Measurements from ENCODE around the gene YAP1. TPM values are rescaled to one million over a fixed set of nuclear protein-coding genes. Genes with fewer than 3 reads are reported as not detected.
A peak's percentile ranks its signal among the peaks of the same experiment; 100 is the strongest.

Gene YAP1
- total and polyA plus RNA-seq, 4 donors, result 76.0 to 393 (median 146) TPM

GRCh38 chr11:102177974-102178631, 67.9 kb downstream of the YAP1 start:
- no peak overlapping the region for H3K4me3 ChIP-seq (ENCODE audit: low read length in 2 of 2)
- 8 to 17% methylated on average over 4 of the region's 4 CpGs for WGBS, 2 donors
- H3K9me3 ChIP-seq (ENCODE audit: control insufficient read depth, low read length), result no peaks in the 10 kb centered on the region
- peak; percentile 86 for ATAC-seq (ENCODE audit: low FRiP score)
- H3K27ac ChIP-seq (ENCODE audit: low read depth in 1 of 2, low read length in 2 of 2), result peak overlapping the region; percentile 75 to 82
- H3K27me3 ChIP-seq (ENCODE audit: control insufficient read depth in 1 of 2, insufficient read depth in 2 of 2, low read length in 1 of 2), result no peaks in the 10 kb centered on the region
- peaks cover 1 to 2% of the 10 kb centered on the region in 2 donors for H3K4me1 ChIP-seq (ENCODE audit: control insufficient read depth in 1 of 2, insufficient read depth in 2 of 2, low read length in 2 of 2)
- no peak for DNase-seq
- peaks cover 0 to 5% of the 10 kb centered on the region in 2 donors for H3K36me3 ChIP-seq (ENCODE audit: control insufficient read depth in 1 of 2, insufficient read depth in 2 of 2, low read length in 1 of 2)
- intact Hi-C loops (cut with DNase I), result loop anchor here (5.0 kb wide), 2 partner anchors 34 to 36 kb away; no protein-coding TSS in a partner anchor

GRCh38 chr11:102179371-102179770, 69.1 kb downstream of the YAP1 start:
- ATAC-seq (ENCODE audit: low FRiP score) (no peak), DNase-seq (no peak)
- no peak overlapping the region for H3K4me3 ChIP-seq (ENCODE audit: low read length in 2 of 2)
- H3K36me3 ChIP-seq (ENCODE audit: control insufficient read depth in 1 of 2, insufficient read depth in 2 of 2, low read length in 1 of 2), result peaks cover 0 to 5% of the 10 kb centered on the region in 2 donors
- intact Hi-C loops (cut with DNase I), result loop anchor here (5.0 kb wide), 2 partner anchors 33 to 37 kb away; no protein-coding TSS in a partner anchor
- WGBS, 2 donors, result 92 to 95% methylated on average over 4 of the region's 4 CpGs
- H3K27me3 ChIP-seq (ENCODE audit: control insufficient read depth in 1 of 2, insufficient read depth in 2 of 2, low read length in 1 of 2), result no peaks in the 10 kb centered on the region
- H3K27ac ChIP-seq (ENCODE audit: low read depth in 1 of 2, low read length in 2 of 2), result peak overlapping the region; percentile 51 to 72
- H3K4me1 ChIP-seq (ENCODE audit: control insufficient read depth in 1 of 2, insufficient read depth in 2 of 2, low read length in 2 of 2), result peaks cover 0 to 1% of the 10 kb centered on the region in 2 donors
- H3K9me3 ChIP-seq (ENCODE audit: control insufficient read depth, low read length), result no peaks in the 10 kb centered on the region

GRCh38 chr11:102184269-102184987, 74.2 kb downstream of the YAP1 start:
- H3K9me3 ChIP-seq (ENCODE audit: control insufficient read depth, low read length), result no peaks in the 10 kb centered on the region
- intact Hi-C loops (cut with DNase I), result no loop called here
- ATAC-seq (ENCODE audit: low FRiP score) (peak; percentile 19), DNase-seq (no peak)
- H3K4me1 ChIP-seq (ENCODE audit: control insufficient read depth in 1 of 2, insufficient read depth in 2 of 2, low read length in 2 of 2), result peaks cover 2 to 7% of the 10 kb centered on the region in 2 donors
- no peak overlapping the region for H3K4me3 ChIP-seq (ENCODE audit: low read length in 2 of 2)
- no peaks in the 10 kb centered on the region for H3K27me3 ChIP-seq (ENCODE audit: control insufficient read depth in 1 of 2, insufficient read depth in 2 of 2, low read length in 1 of 2)
- no peaks in the 10 kb centered on the region for H3K36me3 ChIP-seq (ENCODE audit: control insufficient read depth in 1 of 2, insufficient read depth in 2 of 2, low read length in 1 of 2)
- peak overlapping the region in 1 of 2 donors; percentile 43 for H3K27ac ChIP-seq (ENCODE audit: low read depth in 1 of 2, low read length in 2 of 2)
- 53 to 57% methylated on average over 3 of the region's 3 CpGs for WGBS, 2 donors

GRCh38 chr11:102186551-102187191, 76.4 kb downstream of the YAP1 start:
- Histone ChIP-seq H3K27me3 (ENCODE audit: control insufficient read depth in 1 of 2, insufficient read depth in 2 of 2, low read length in 1 of 2) (no peaks in the 10 kb centered on the region), H3K9me3 (ENCODE audit: control insufficient read depth, low read length) (no peaks in the 10 kb centered on the region), H3K4me3 (ENCODE audit: low read length in 2 of 2) (no peak overlapping the region), H3K36me3 (ENCODE audit: control insufficient read depth in 1 of 2, insufficient read depth in 2 of 2, low read length in 1 of 2) (no peaks in the 10 kb centered on the region), H3K4me1 (ENCODE audit: control insufficient read depth in 1 of 2, insufficient read depth in 2 of 2, low read length in 2 of 2) (peaks cover 2 to 10% of the 10 kb centered on the region in 2 donors), H3K27ac (ENCODE audit: low read depth in 1 of 2, low read length in 2 of 2) (peak overlapping the region in 1 of 2 donors; percentile 51)
- ATAC-seq (ENCODE audit: low FRiP score) (no peak), DNase-seq (no peak)
- intact Hi-C loops (cut with DNase I), result no loop called here
- WGBS, 2 donors, result 36 to 42% methylated on average over 6 of the region's 6 CpGs

- Histone ChIP-seq H3K27ac (ENCODE audit: low read depth in 1 of 2, low read length in 2 of 2) (no peak overlapping the region), H3K27me3 (ENCODE audit: control insufficient read depth in 1 of 2, insufficient read depth in 2 of 2, low read length in 1 of 2) (no peaks in the 10 kb centered on the region), H3K9me3 (ENCODE audit: control insufficient read depth, low read length) (no peaks in the 10 kb centered on the region), H3K36me3 (ENCODE audit: control insufficient read depth in 1 of 2, insufficient read depth in 2 of 2, low read length in 1 of 2) (no peaks in the 10 kb centered on the region), H3K4me1 (ENCODE audit: control insufficient read depth in 1 of 2, insufficient read depth in 2 of 2, low read length in 2 of 2) (peaks cover 2 to 10% of the 10 kb centered on the region in 2 donors), H3K4me3 (ENCODE audit: low read length in 2 of 2) (no peak overlapping the region)
- WGBS, 2 donors, result 32 to 34% methylated on average over 8 of the region's 8 CpGs
- DNase-seq (no peak), ATAC-seq (ENCODE audit: low FRiP score) (no peak)
- intact Hi-C loops (cut with DNase I), result no loop called here
Measured at GRCh38 chr11:102187416-102188151, 77.3 kb downstream of the YAP1 start.

- DNase-seq, result no peak
- Histone ChIP-seq H3K4me3 (ENCODE audit: low read length in 2 of 2) (no peak overlapping the region), H3K36me3 (ENCODE audit: control insufficient read depth in 1 of 2, insufficient read depth in 2 of 2, low read length in 1 of 2) (no peaks in the 10 kb centered on the region), H3K27ac (ENCODE audit: low read depth in 1 of 2, low read length in 2 of 2) (no peak overlapping the region), H3K4me1 (ENCODE audit: control insufficient read depth in 1 of 2, insufficient read depth in 2 of 2, low read length in 2 of 2) (peaks cover 2 to 10% of the 10 kb centered on the region in 2 donors), H3K27me3 (ENCODE audit: control insufficient read depth in 1 of 2, insufficient read depth in 2 of 2, low read length in 1 of 2) (no peaks in the 10 kb centered on the region), H3K9me3 (ENCODE audit: control insufficient read depth, low read length) (no peaks in the 10 kb centered on the region)
- no peak for ATAC-seq (ENCODE audit: low FRiP score)
- 66 to 70% methylated on average over 5 of the region's 5 CpGs for WGBS, 2 donors
- intact Hi-C loops (cut with DNase I), result no loop called here
Measured at GRCh38 chr11:102188488-102188887, 78.2 kb downstream of the YAP1 start.

GRCh38 chr11:102191832-102192231, 81.6 kb downstream of the YAP1 start:
- 90 to 95% methylated on average over 3 of the region's 3 CpGs for WGBS, 2 donors
- no peaks in the 10 kb centered on the region for H3K9me3 ChIP-seq (ENCODE audit: control insufficient read depth, low read length)
- no peaks in the 10 kb centered on the region for H3K27me3 ChIP-seq (ENCODE audit: control insufficient read depth in 1 of 2, insufficient read depth in 2 of 2, low read length in 1 of 2)
- H3K4me1 ChIP-seq (ENCODE audit: control insufficient read depth in 1 of 2, insufficient read depth in 2 of 2, low read length in 2 of 2), result peaks cover 2 to 10% of the 10 kb centered on the region in 2 donors
- no peaks in the 10 kb centered on the region for H3K36me3 ChIP-seq (ENCODE audit: control insufficient read depth in 1 of 2, insufficient read depth in 2 of 2, low read length in 1 of 2)
- H3K4me3 ChIP-seq (ENCODE audit: low read length in 2 of 2), result no peak overlapping the region
- DNase-seq, result no peak
- no peak overlapping the region for H3K27ac ChIP-seq (ENCODE audit: low read depth in 1 of 2, low read length in 2 of 2)
- no peak for ATAC-seq (ENCODE audit: low FRiP score)
- intact Hi-C loops (cut with DNase I), result no loop called here

- H3K4me1 ChIP-seq (ENCODE audit: control insufficient read depth in 1 of 2, insufficient read depth in 2 of 2, low read length in 2 of 2), result peaks cover 2 to 10% of the 10 kb centered on the region in 2 donors
- no peak overlapping the region for H3K27ac ChIP-seq (ENCODE audit: low read depth in 1 of 2, low read length in 2 of 2)
- DNase-seq (no peak), ATAC-seq (ENCODE audit: low FRiP score) (no peak)
- H3K36me3 ChIP-seq (ENCODE audit: control insufficient read depth in 1 of 2, insufficient read depth in 2 of 2, low read length in 1 of 2), result no peaks in the 10 kb centered on the region
- H3K4me3 ChIP-seq (ENCODE audit: low read length in 2 of 2), result no peak overlapping the region
- no peaks in the 10 kb centered on the region for H3K27me3 ChIP-seq (ENCODE audit: control insufficient read depth in 1 of 2, insufficient read depth in 2 of 2, low read length in 1 of 2)
- intact Hi-C loops (cut with DNase I), result no loop called here
- H3K9me3 ChIP-seq (ENCODE audit: control insufficient read depth, low read length), result no peaks in the 10 kb centered on the region
Measured at GRCh38 chr11:102192349-102193066, 82.3 kb downstream of the YAP1 start.
